GM06990 (cell line): ENCODE measurements around the gene RASSF5.

Experiments used
- DNase-seq: peaks from one replicate; pipeline ENCODE4 v3.0.0-alpha.2; 2011; ENCODE audit not compliant: insufficient read length; ENCODE audit errors: extremely low read depth
- H3K27me3 ChIP-seq: replicated peaks from 2 replicates; pipeline ENCODE4 v1.6.0; 2011; ENCODE audit warnings: low read length; ENCODE audit not compliant: control insufficient read depth, insufficient read depth
- H3K36me3 ChIP-seq: 2 replicates; pipeline ENCODE4 v1.5.1; 2011; ENCODE audit warnings: low read length; ENCODE audit not compliant: control insufficient read depth, insufficient read depth
- H3K4me3 ChIP-seq: replicated peaks from 2 replicates; pipeline ENCODE4 v1.5.1; 2011; ENCODE audit warnings: low read depth, mild to moderate bottlenecking, control low read depth, low read length
- TF ChIP-seq, protein P1 (sequence below): IDR thresholded peaks from 2 replicates; pipeline ENCODE4 v1.5.1; 2011; ENCODE audit warnings: low read length, control low read depth, mild to moderate bottlenecking, inconsistent platforms; ENCODE audit not compliant: insufficient read depth, poor library complexity, severe bottlenecking

The RASSF5 gene

DNA sequence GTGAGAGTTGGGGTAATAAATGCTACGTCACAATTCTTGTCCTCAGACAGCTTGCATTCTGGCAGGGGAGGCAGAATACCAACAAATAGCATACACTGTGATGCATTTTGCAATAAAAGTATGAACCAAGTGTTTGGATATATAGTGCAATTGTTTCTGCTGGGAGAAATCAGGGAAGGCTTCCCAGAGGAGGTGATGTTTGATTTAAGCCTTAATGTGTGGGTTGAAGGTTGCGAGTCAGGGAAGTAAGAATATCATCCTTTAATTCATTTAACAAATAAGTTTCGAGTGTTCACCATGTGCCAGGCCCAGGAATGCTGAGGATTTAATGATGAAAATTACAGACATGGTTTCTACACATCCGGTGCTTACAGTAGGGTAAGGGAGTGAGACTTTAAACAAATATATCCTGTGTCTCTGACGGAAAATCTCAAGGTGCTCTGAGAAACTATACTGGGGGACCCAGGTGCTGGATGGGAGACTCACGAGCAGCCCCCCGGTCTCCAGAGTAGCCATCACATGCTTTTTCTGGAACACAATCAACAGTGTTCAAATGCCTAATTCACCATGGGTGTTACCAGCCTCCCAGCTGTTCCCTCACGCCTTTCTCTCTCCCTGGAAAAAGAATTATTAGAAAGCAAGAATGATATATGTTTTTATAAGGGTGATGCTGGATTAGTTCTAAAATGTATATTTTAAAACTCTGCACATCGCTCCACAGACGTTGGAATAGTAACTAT lies 31.7 kb downstream of the RASSF5 start:
- TF ChIP-seq, protein P1, sequence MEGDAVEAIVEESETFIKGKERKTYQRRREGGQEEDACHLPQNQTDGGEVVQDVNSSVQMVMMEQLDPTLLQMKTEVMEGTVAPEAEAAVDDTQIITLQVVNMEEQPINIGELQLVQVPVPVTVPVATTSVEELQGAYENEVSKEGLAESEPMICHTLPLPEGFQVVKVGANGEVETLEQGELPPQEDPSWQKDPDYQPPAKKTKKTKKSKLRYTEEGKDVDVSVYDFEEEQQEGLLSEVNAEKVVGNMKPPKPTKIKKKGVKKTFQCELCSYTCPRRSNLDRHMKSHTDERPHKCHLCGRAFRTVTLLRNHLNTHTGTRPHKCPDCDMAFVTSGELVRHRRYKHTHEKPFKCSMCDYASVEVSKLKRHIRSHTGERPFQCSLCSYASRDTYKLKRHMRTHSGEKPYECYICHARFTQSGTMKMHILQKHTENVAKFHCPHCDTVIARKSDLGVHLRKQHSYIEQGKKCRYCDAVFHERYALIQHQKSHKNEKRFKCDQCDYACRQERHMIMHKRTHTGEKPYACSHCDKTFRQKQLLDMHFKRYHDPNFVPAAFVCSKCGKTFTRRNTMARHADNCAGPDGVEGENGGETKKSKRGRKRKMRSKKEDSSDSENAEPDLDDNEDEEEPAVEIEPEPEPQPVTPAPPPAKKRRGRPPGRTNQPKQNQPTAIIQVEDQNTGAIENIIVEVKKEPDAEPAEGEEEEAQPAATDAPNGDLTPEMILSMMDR, result no peak
- H3K27me3 ChIP-seq, result no peaks in the 10 kb centered on the region
- DNase-seq, result no peak
- H3K4me3 ChIP-seq, result no peak overlapping the region
- H3K36me3 ChIP-seq, result no peaks in the 10 kb centered on the region

DNA sequence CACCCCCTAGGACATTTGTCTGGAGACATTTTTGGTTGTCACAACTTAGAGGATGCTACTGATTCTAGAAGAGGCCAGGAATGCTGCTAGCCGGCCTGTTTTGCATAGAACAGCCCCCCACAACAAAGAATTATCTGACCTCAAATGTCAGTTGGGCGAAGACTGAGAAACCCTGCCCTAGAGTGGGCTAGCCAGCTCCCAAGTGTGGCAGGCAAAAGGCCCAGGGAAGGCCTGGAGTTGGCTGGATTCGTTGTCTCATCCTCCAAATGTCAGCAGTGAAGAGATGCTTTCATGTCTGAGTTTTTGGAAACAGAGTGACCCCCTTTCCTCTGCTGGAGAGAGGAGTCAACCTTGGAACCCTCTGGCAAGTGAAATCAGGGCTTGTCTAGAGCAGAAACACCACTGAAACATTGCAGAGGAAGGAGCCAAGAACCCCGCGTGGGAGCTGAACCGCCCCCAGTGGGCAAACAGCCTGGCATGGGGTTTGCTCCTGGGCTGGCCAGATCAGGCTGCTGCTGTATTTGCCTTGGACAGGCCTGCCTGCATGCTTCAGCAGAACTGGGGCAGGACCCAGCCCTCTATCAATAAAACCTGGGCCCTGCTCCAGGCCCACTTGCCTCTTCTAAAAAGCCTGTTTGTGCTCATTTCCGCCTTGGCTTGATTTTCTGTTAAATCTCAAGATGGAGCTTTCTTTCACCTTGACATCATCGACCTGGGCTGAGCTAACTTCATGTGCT lies 32.9 kb downstream of the RASSF5 start:
- Histone ChIP-seq H3K36me3 (no peaks in the 10 kb centered on the region), H3K4me3 (no peak overlapping the region), H3K27me3 (no peaks in the 10 kb centered on the region)
- TF ChIP-seq, protein P1, result no peak
- DNase-seq, result no peak

- no peaks in the 10 kb centered on the region for H3K27me3 ChIP-seq
- no peaks in the 10 kb centered on the region for H3K36me3 ChIP-seq
- TF ChIP-seq, protein P1, result no peak
- H3K4me3 ChIP-seq, result no peak overlapping the region
- no peak for DNase-seq
Observed at GRCh38 chr1:206541236-206541833, 34.0 kb downstream of the RASSF5 start.

DNA sequence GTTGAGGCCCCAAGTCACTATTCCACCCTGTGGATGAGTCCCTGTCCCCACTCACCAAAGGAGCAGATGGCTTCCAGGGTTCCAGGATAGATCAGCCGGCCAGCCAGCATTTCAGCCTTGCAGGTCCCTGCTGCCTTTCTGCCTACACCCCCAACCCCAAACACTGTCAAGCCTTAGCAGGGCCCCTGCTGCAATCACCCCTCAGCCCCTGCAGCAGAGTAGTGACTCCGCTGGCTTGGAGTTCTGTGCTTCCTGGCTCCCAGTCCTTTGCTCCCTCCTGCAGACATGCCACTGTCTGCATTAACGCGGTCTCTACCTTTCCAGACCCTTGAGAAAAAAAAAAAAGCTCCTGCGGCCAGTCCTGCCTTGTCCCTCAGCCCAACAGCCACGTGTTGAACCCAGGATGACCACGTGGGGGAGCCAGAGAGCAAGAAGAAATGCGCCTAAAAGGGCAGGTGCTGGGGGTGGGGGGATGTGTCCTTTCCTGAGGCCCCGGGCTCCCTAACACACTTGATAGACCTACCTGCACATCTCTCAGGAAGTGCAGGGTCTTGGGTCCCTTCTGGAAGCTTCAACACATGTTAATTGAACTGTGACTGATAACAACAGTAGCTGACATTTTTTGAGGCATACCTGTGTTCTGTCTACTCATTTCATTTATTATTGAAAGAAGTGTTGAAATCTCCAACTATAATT lies 37.4 kb downstream of the RASSF5 start:
- Histone ChIP-seq H3K36me3 (no peaks in the 10 kb centered on the region), H3K27me3 (no peaks in the 10 kb centered on the region), H3K4me3 (no peak overlapping the region)
- peak; percentile 52 for DNase-seq
- TF ChIP-seq, protein P1, result peak; percentile 91

DNA sequence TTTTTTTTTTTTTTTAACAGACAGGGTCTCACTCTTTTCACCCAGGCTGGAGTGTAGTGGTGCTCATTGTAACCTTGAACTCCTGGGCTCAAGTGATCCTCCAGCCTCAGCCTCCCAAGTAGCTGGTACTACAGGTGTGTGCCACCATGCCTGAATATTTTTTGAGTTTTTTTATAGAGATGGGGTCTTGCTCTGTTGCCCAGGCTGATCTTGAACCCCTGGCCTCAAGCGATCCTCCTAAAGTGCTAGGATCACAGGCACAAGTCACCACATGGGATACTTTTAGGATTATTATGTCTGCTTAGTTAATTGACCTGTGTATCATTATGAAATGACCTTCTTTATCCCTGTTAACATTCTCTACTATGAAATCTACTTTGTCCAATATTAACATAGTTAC lies 38.0 kb downstream of the RASSF5 start:
- TF ChIP-seq, protein P1, result no peak
- no peak for DNase-seq
- no peaks in the 10 kb centered on the region for H3K27me3 ChIP-seq
- H3K36me3 ChIP-seq, result no peaks in the 10 kb centered on the region
- H3K4me3 ChIP-seq, result no peak overlapping the region
